ENCODE data around the gene SGMS2. TPM values are rescaled to one million over a fixed set of nuclear protein-coding genes. Genes with fewer than 3 reads are reported as not detected.

The SGMS2 gene
- total RNA-seq, 1 experiment from 2014 or later, result 58.7 TPM

- no peaks in the 10 kb centered on the region for H3F3A ChIP-seq (ENCODE audit: low read length, unreplicated experiment)
- POLR2A ChIA-PET (ENCODE audit: unreplicated experiment), result interaction anchor here (0.5 to 1.0 kb wide), 4 partner anchors 28 to 105 kb away, joined by 3 to 4 read pairs (median 4); partner anchors contain the start of gene PAPSS1
- H3K79me2 ChIP-seq (ENCODE audit: low read length), result peaks cover 44% of the 10 kb centered on the region
- no peaks in the 10 kb centered on the region for H3K9me2 ChIP-seq (replicated peaks; ENCODE audit: low read length)
- peak overlapping the region; percentile 71 for H2AFZ ChIP-seq (ENCODE audit: low read length)
- no peaks in the 10 kb centered on the region for H3K9me3 ChIP-seq (ENCODE audit: low read length)
- peak overlapping the region; percentile 77 for H3K9ac ChIP-seq (ENCODE audit: low read length)
- DNase-seq (peak; percentile 52), ATAC-seq (peak; percentile 51)
- CTCF ChIA-PET, result no interaction called here
- peaks cover 7% of the 10 kb centered on the region; the same call in 1 of the 2 replicates for H4K20me1 ChIP-seq (ENCODE audit: low read length)
- peak overlapping the region; percentile 96 for H3K4me2 ChIP-seq (ENCODE audit: low read length)
- intact Hi-C loops (cut with micrococcal nuclease), result loop anchor here (2.0 kb wide), 3 partner anchors 38 to 88 kb away; no protein-coding TSS in a partner anchor
- peak overlapping the region; percentile 79 for H3K27ac ChIP-seq (ENCODE audit: low read length)
- H3K4me1 ChIP-seq (ENCODE audit: insufficient read depth, low read length), result peaks cover 14% of the 10 kb centered on the region
- TF ChIP-seq EZH2phosphoT487 (IDR thresholded peaks at IDR 0.05; ENCODE audit: borderline replicate concordance, low read length) (no peak), EZH2 (IDR thresholded peaks at IDR 0.05; ENCODE audit: low read length, unreplicated experiment) (no peak), CTCF (conservative IDR thresholded peaks at IDR 0.05; ENCODE audit: low read depth, low read length) (no peak)
- no peaks in the 10 kb centered on the region for H3K27me3 ChIP-seq (ENCODE audit: low read length)
- H3K4me3 ChIP-seq (ENCODE audit: low read length), result peak overlapping the region; percentile 78
- BruUV-seq (replicated peaks), result no TSS peak
- H3K36me3 ChIP-seq (ENCODE audit: low read depth, low read length), result 0 out of 2 replicates have a peak, but pooled peaks cover 3% of the 10 kb centered on the region
These were observed 516 bp downstream of the SGMS2 start for GRCh38 chr4:107825072-107825824.

- POLR2A ChIA-PET (ENCODE audit: unreplicated experiment), result interaction anchor here (0.6 to 1.2 kb wide), 3 partner anchors 8 to 28 kb away, joined by 3 to 14 read pairs (median 3); no protein-coding TSS in a partner anchor
- peak overlapping the region; percentile 78 for H3K4me3 ChIP-seq (ENCODE audit: low read length)
- H4K20me1 ChIP-seq (ENCODE audit: low read length), result peaks cover 7% of the 10 kb centered on the region; the same call in 1 of the 2 replicates
- H2AFZ ChIP-seq (ENCODE audit: low read length), result no peak overlapping the region
- peaks cover 21% of the 10 kb centered on the region for H3K4me1 ChIP-seq (ENCODE audit: insufficient read depth, low read length)
- DNase-seq (peak; percentile 21), ATAC-seq (no peak)
- 0 out of 2 replicates have a peak, but pooled peaks cover 3% of the 10 kb centered on the region for H3K36me3 ChIP-seq (ENCODE audit: low read depth, low read length)
- H3K9ac ChIP-seq (ENCODE audit: low read length), result peak overlapping the region; percentile 77; the same call in 1 of the 2 replicates
- H3K9me3 ChIP-seq (ENCODE audit: low read length), result no peaks in the 10 kb centered on the region
- H3K79me2 ChIP-seq (ENCODE audit: low read length), result peaks cover 57% of the 10 kb centered on the region
- CTCF ChIA-PET, result no interaction called here
- no peak overlapping the region for H3K27ac ChIP-seq (ENCODE audit: low read length)
- TF ChIP-seq EZH2 (IDR thresholded peaks at IDR 0.05; ENCODE audit: low read length, unreplicated experiment) (no peak), EZH2phosphoT487 (IDR thresholded peaks at IDR 0.05; ENCODE audit: borderline replicate concordance, low read length) (no peak), CTCF (conservative IDR thresholded peaks at IDR 0.05; ENCODE audit: low read depth, low read length) (no peak)
- no TSS peak for BruUV-seq (replicated peaks)
- intact Hi-C loops (cut with micrococcal nuclease), result loop anchor here (2.0 kb wide), 1 partner anchor 26 kb away; no protein-coding TSS in a partner anchor
- no peaks in the 10 kb centered on the region for H3K27me3 ChIP-seq (ENCODE audit: low read length)
- peak overlapping the region; percentile 96 for H3K4me2 ChIP-seq (ENCODE audit: low read length)
- H3K9me2 ChIP-seq (replicated peaks; ENCODE audit: low read length), result no peaks in the 10 kb centered on the region
- no peaks in the 10 kb centered on the region for H3F3A ChIP-seq (ENCODE audit: low read length, unreplicated experiment)
These were observed 1.8 kb downstream of the SGMS2 start for GRCh38 chr4:107826421-107826980.

All from PC-3 (cell line).